Caco-2 (cell line): ENCODE data around the gene MTA1. TPM values are rescaled to one million over a fixed set of nuclear protein-coding genes. Genes with fewer than 3 reads are reported as not detected.

ENCODE experiments used
- BruUV-seq: library from RNA; stranded (reverse); fragments of 400-500 nt; replicated peaks from 2 replicates; lab custom pipeline; 2021; lab: Mats Ljungman, UMichigan
- CTCF ChIA-PET: fragments of 300-600 bp; sonication (Branson Sonifier 250); formaldehyde crosslinking; loops from one replicate; lab custom pipeline; 2022; ENCODE audit warnings: antibody characterized with exemption; lab: Charles Lee
- POLR2A ChIA-PET: fragments of 300-600 bp; sonication (Branson Sonifier 250); formaldehyde crosslinking; loops from one replicate; lab custom pipeline; 2022; ENCODE audit warnings: antibody characterized with exemption; lab: Charles Lee
- DNase-seq, 2 experiments: peaks; one replicate each; pipeline versions ENCODE4 v3.0.0 to v3.0.0-alpha.2; 2020 to 2022
- H3K27me3 ChIP-seq: replicated peaks from 2 replicates; pipeline ENCODE4 v1.6.0; 2011; ENCODE audit warnings: low read length; ENCODE audit not compliant: control insufficient read depth, insufficient read depth
- H3K36me3 ChIP-seq: 2 replicates; pipeline ENCODE4 v1.5.1; 2011; ENCODE audit warnings: low read length; ENCODE audit not compliant: control insufficient read depth, insufficient read depth
- H3K4me1 ChIP-seq: fragments of 250-450 bp; sonication (Bioruptor Pico); 2 replicates; pipeline ENCODE4 v1.5.1; 2020; ENCODE audit warnings: mild to moderate bottlenecking
- H3K4me3 ChIP-seq: 2 replicates; pipeline ENCODE4 v1.5.1; 2011; ENCODE audit warnings: low read depth, mild to moderate bottlenecking, control low read depth, low read length
- H3K9me3 ChIP-seq: fragments of 250-450 bp; sonication (Bioruptor Pico); 2 replicates; pipeline ENCODE4 v1.5.1; 2020; ENCODE audit warnings: mild to moderate bottlenecking, moderate library complexity
- H3K27ac Mint-ChIP-seq: one replicate; pipeline ENCODE4 v1.8.0; 2022; ENCODE audit warnings: mixed read lengths; ENCODE audit not compliant: unreplicated experiment
- H3K27me3 Mint-ChIP-seq: one replicate; pipeline ENCODE4 v1.8.0; 2022; ENCODE audit warnings: mixed read lengths; ENCODE audit not compliant: insufficient read depth, unreplicated experiment
- H3K36me3 Mint-ChIP-seq: one replicate; pipeline ENCODE4 v1.8.0; 2022; ENCODE audit warnings: mild to moderate bottlenecking, mixed read lengths; ENCODE audit not compliant: insufficient read depth, unreplicated experiment
- H3K4me1 Mint-ChIP-seq: one replicate; pipeline ENCODE4 v1.8.0; 2022; ENCODE audit warnings: low read depth, mixed read lengths; ENCODE audit not compliant: unreplicated experiment
- H3K4me3 Mint-ChIP-seq: one replicate; pipeline ENCODE4 v1.8.0; 2022; ENCODE audit warnings: mild to moderate bottlenecking, moderate library complexity, mixed read lengths; ENCODE audit not compliant: unreplicated experiment
- H3K9me3 Mint-ChIP-seq: one replicate; pipeline ENCODE4 v1.8.0; 2022; ENCODE audit warnings: mixed read lengths; ENCODE audit not compliant: unreplicated experiment
- CTCF ChIP-seq, 2 experiments: fragments of 200-600 bp in 1 of 2; IDR thresholded peaks; 1 replicate in 1 of 2; 2 replicates in 1 of 2; pipeline versions ENCODE4 v1.5.1 to v1.8.0; 2011 to 2022; ENCODE audit warnings: antibody characterized with exemption in 1 of 2, control low read depth in 1 of 2, inconsistent platforms in 1 of 2, low read depth in 1 of 2, low read length in 1 of 2, mild to moderate bottlenecking in 1 of 2, moderate library complexity in 1 of 2; ENCODE audit not compliant: insufficient read depth in 1 of 2, severe bottlenecking in 1 of 2, unreplicated experiment in 1 of 2
- intact Hi-C: fragments of 100-400 bp; cut with micrococcal nuclease; formaldehyde crosslinking; loops from one replicate; pipeline ENCODE4 v1.10.0; 2022; ENCODE audit not compliant: unreplicated experiment
- total RNA-seq: library from RNA; stranded (reverse); gene quantifications from 2 replicates; pipeline ENCODE4 v1.2.3, GENCODE V29; 2022

Gene MTA1
- total RNA-seq, 1 experiment from 2014 or later = 167 TPM

- Mint-ChIP-seq H3K27ac (no peak overlapping the region), H3K27me3 (no peaks in the 10 kb centered on the region), H3K4me3 (no peak overlapping the region), H3K36me3 (peaks cover 39% of the 10 kb centered on the region), H3K4me1 (peaks cover 4% of the 10 kb centered on the region), H3K9me3 (no peaks in the 10 kb centered on the region)
- ChIA-PET CTCF (no interaction called here), POLR2A (no interaction called here)
- DNase-seq = no peak
- H3K4me3 ChIP-seq = no peak overlapping the region
- no peaks in the 10 kb centered on the region; the same call in 1 of the 2 replicates for H3K36me3 ChIP-seq
- no peaks in the 10 kb centered on the region for H3K9me3 ChIP-seq
- 0 out of 2 replicates have a peak, but pooled peaks cover 4% of the 10 kb centered on the region for H3K4me1 ChIP-seq
- H3K27me3 ChIP-seq = no peaks in the 10 kb centered on the region
- intact Hi-C loops = no loop called here
- BruUV-seq = no TSS peak
- no peak for TF ChIP-seq CTCF (IDR thresholded peaks at IDR 0.05; ENCODE audit: insufficient read depth in 1 of 2, low read depth in 1 of 2, low read length in 1 of 2, severe bottlenecking in 1 of 2, unreplicated experiment in 1 of 2)
Measured at GRCh38 chr14:105432657-105433056, 13.0 kb downstream of the MTA1 start.

GRCh38 chr14:105433161-105433605 lies 13.6 kb downstream of the MTA1 start:
- TF ChIP-seq CTCF (IDR thresholded peaks at IDR 0.05; ENCODE audit: insufficient read depth in 1 of 2, low read depth in 1 of 2, low read length in 1 of 2, severe bottlenecking in 1 of 2, unreplicated experiment in 1 of 2) = no peak
- H3K4me1 Mint-ChIP-seq = peaks cover 4% of the 10 kb centered on the region
- 0 out of 2 replicates have a peak, but pooled peaks cover 4% of the 10 kb centered on the region for H3K4me1 ChIP-seq
- peaks cover 36% of the 10 kb centered on the region for H3K36me3 Mint-ChIP-seq
- H3K4me3 ChIP-seq = no peak overlapping the region
- no peaks in the 10 kb centered on the region for H3K27me3 ChIP-seq
- no peaks in the 10 kb centered on the region for H3K9me3 ChIP-seq
- H3K27me3 Mint-ChIP-seq = no peaks in the 10 kb centered on the region
- no peak overlapping the region for H3K27ac Mint-ChIP-seq
- POLR2A ChIA-PET = no interaction called here
- DNase-seq = peak; percentile 21 to 36
- intact Hi-C loops = no loop called here
- no peaks in the 10 kb centered on the region; the same call in 1 of the 2 replicates for H3K36me3 ChIP-seq
- no TSS peak for BruUV-seq
- CTCF ChIA-PET = no interaction called here
- H3K9me3 Mint-ChIP-seq = no peaks in the 10 kb centered on the region
- H3K4me3 Mint-ChIP-seq = no peak overlapping the region

- H3K4me1 ChIP-seq = 0 out of 2 replicates have a peak, but pooled peaks cover 4% of the 10 kb centered on the region
- intact Hi-C loops = no loop called here
- no peaks in the 10 kb centered on the region for H3K27me3 ChIP-seq
- Mint-ChIP-seq H3K27ac (no peak overlapping the region), H3K4me1 (peaks cover 4% of the 10 kb centered on the region), H3K36me3 (peaks cover 21% of the 10 kb centered on the region), H3K27me3 (no peaks in the 10 kb centered on the region), H3K4me3 (no peak overlapping the region), H3K9me3 (no peaks in the 10 kb centered on the region)
- ChIA-PET CTCF (no interaction called here), POLR2A (no interaction called here)
- TF ChIP-seq CTCF (IDR thresholded peaks at IDR 0.05; ENCODE audit: insufficient read depth in 1 of 2, low read depth in 1 of 2, low read length in 1 of 2, severe bottlenecking in 1 of 2, unreplicated experiment in 1 of 2) = no peak
- no peaks in the 10 kb centered on the region for H3K9me3 ChIP-seq
- H3K36me3 ChIP-seq = no peaks in the 10 kb centered on the region; the same call in 1 of the 2 replicates
- no TSS peak for BruUV-seq
- no peak for DNase-seq
- H3K4me3 ChIP-seq = no peak overlapping the region
Measured at GRCh38 chr14:105436402-105436801, 16.8 kb downstream of the MTA1 start.
